GM10266 (cell line): ENCODE results near the gene PLXNA1.

Experiments used
- DNase-seq: peaks from one replicate; pipeline ENCODE4 v3.0.0; 2012; ENCODE audit errors: extremely low spot score
- CTCF ChIP-seq: IDR thresholded peaks from 2 replicates; pipeline ENCODE4 v1.5.1; 2012; ENCODE audit warnings: mild to moderate bottlenecking, low read depth; ENCODE audit not compliant: control insufficient read depth, insufficient read depth; ENCODE audit errors: missing control alignments

PLXNA1 gene

GRCh38 chr3:126968391-126969390, 14.2 kb upstream of the PLXNA1 start:
- no peak for DNase-seq
- no peak for TF ChIP-seq CTCF

- no peak for TF ChIP-seq CTCF
- DNase-seq = no peak
These were observed 13.3 kb upstream of the PLXNA1 start for GRCh38 chr3:126969586-126969985.

DNA sequence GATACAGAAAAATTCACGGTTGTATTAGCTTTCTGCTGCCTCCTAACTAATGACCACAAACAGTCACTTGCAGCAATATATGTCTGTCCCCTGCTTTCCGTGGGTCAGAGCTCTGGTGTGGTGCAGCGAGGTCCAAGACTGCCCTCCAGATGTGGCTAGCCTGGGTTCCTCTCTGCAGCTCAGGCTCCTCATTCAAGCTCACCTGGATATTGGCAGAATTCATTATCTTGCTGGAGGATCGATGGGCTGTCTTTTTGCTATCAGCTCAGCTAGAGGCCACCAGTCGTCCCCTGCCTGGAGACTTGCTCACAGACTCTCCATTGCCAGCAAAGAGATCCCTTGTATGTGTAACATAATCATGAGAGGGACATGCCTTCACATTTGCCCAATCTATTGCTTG, 12.8 kb upstream of the PLXNA1 start:
- TF ChIP-seq CTCF = no peak

GRCh38 chr3:126970921-126971320, 12.0 kb upstream of the PLXNA1 start:
- no peak for DNase-seq
- no peak for TF ChIP-seq CTCF

More for the DNA sequence above, 12.8 kb upstream of the PLXNA1 start:
- no peak for DNase-seq

GRCh38 chr3:126971891-126972351, 11.0 kb upstream of the PLXNA1 start:
- TF ChIP-seq CTCF = no peak
- DNase-seq = no peak

- no peak for DNase-seq
- TF ChIP-seq CTCF = no peak
These were observed 10.0 kb upstream of the PLXNA1 start for GRCh38 chr3:126972866-126973265.

GRCh38 chr3:126973814-126974213, 9.1 kb upstream of the PLXNA1 start:
- no peak for DNase-seq
- TF ChIP-seq CTCF = no peak
